Measurements from ENCODE around the gene FBRSL1. TPM values are rescaled to one million over a fixed set of nuclear protein-coding genes. Genes with fewer than 3 reads are reported as not detected.

The FBRSL1 gene
- total RNA-seq, 1 donor from 2014 or later: 108 TPM

DNA sequence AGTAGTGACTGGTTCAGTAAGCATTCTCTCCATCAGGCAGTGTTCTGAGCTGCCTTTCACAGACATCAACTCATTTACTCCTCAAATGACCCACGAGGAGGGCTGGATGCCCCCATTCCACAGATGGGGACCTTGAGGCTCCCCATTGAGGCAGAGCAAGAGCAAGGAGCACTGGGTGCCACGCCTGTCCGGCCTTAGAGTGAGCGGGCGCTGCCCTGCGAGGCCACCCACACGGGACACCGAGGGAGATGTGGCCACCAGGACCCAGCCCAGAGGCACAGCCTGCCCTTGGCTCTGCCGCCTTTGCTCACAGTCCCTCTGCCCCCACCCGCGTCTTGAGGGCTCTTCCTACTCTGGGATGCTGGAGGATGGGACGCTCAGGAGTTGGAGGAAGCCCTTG, 3.0 kb downstream of the FBRSL1 start:
- Mint-ChIP-seq H3K4me3 (peak overlapping the region; percentile 84), H3K9me3 (no peaks in the 10 kb centered on the region), H3K4me1 (ENCODE audit: unreplicated experiment) (peaks cover 35% of the 10 kb centered on the region), H3K27ac (peak overlapping the region; percentile 94), H3K36me3 (no peaks in the 10 kb centered on the region), H3K27me3 (peaks cover 3% of the 10 kb centered on the region)
- DNase-seq (ENCODE audit: extremely low spot score, unreplicated experiment): no peak
- TF ChIP-seq, protein P1, sequence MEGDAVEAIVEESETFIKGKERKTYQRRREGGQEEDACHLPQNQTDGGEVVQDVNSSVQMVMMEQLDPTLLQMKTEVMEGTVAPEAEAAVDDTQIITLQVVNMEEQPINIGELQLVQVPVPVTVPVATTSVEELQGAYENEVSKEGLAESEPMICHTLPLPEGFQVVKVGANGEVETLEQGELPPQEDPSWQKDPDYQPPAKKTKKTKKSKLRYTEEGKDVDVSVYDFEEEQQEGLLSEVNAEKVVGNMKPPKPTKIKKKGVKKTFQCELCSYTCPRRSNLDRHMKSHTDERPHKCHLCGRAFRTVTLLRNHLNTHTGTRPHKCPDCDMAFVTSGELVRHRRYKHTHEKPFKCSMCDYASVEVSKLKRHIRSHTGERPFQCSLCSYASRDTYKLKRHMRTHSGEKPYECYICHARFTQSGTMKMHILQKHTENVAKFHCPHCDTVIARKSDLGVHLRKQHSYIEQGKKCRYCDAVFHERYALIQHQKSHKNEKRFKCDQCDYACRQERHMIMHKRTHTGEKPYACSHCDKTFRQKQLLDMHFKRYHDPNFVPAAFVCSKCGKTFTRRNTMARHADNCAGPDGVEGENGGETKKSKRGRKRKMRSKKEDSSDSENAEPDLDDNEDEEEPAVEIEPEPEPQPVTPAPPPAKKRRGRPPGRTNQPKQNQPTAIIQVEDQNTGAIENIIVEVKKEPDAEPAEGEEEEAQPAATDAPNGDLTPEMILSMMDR (conservative IDR thresholded peaks at IDR 0.05): no peak

GRCh38 chr12:132493482-132494178, 3.7 kb downstream of the FBRSL1 start:
- Mint-ChIP-seq H3K4me3 (peak overlapping the region; percentile 84), H3K4me1 (ENCODE audit: unreplicated experiment) (peaks cover 35% of the 10 kb centered on the region), H3K27ac (peak overlapping the region; percentile 94), H3K27me3 (no peaks in the 10 kb centered on the region), H3K9me3 (no peaks in the 10 kb centered on the region), H3K36me3 (no peaks in the 10 kb centered on the region)
- no peak for DNase-seq (ENCODE audit: extremely low spot score, unreplicated experiment)
- TF ChIP-seq, protein P1 (conservative IDR thresholded peaks at IDR 0.05): no peak

DNA sequence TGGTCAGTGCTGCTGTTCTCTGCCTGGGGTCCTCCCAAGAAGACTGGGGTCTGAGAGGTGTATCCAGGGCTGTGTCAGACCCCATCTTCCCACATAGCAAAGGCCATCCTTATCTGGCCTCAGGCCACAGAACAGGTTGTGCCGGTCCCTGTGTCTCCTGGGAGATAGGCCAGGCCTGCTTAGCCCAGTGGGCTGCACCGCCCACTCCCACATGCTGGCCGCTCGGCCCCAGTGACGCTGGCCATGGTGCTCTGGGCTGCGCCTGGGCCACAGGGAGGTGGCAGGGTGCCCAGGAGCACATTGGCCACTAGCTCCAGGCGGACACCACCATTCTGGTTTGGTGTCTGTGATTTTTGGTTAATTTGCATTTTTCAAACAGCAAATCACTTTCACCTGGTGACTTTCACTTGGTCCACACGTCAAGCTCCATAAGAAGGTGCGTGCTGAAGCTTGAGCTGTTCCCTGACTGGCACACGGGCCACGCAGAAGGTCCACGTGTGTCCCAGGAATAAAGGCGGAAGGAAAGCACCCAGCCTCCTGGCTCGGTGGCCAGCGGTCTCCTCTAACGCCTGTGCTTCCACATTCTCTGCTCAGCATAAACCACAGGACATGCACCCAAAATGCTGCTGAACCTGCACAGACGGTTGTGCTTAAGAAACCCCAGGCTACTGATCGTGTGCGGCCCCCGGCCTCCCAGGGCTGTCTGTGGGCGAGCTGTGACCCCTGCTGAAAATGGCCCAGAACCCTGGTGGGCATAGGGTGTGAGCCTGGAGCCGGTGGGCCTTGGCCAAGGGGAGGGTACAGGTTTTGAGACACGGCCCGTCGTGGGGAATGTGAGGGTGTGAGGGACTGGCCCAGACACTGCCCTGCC, 4.6 kb downstream of the FBRSL1 start:
- no peaks in the 10 kb centered on the region for H3K27me3 Mint-ChIP-seq
- H3K4me3 Mint-ChIP-seq: peak overlapping the region; percentile 84
- H3K36me3 Mint-ChIP-seq: no peaks in the 10 kb centered on the region
- TF ChIP-seq, protein P1 (conservative IDR thresholded peaks at IDR 0.05): no peak
- H3K4me1 Mint-ChIP-seq (ENCODE audit: unreplicated experiment): peaks cover 35% of the 10 kb centered on the region
- peak overlapping the region; percentile 94 for H3K27ac Mint-ChIP-seq
- H3K9me3 Mint-ChIP-seq: no peaks in the 10 kb centered on the region
- no peak for DNase-seq (ENCODE audit: extremely low spot score, unreplicated experiment)

DNA sequence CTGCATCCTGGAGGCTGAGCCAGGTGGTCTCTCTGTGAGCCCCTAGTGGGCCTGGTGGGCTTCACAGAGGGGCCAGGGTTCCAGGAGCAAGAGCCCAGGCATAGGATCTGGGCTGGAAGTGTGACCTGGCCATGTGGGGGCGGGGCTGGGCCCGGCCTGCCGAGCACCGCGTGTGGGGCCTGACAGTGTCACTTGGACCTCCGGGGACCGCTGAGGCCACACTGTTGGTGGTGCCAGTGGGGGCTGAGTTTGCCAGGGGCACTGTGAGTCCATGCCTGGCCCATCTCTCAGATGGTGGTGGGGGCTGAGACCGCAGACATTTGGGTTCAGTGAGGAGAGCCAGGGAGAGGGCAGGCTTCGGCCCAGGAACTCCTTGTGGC, 5.2 kb downstream of the FBRSL1 start:
- DNase-seq (ENCODE audit: extremely low spot score, unreplicated experiment): no peak
- no peaks in the 10 kb centered on the region for H3K9me3 Mint-ChIP-seq
- no peaks in the 10 kb centered on the region for H3K36me3 Mint-ChIP-seq
- peak overlapping the region; percentile 94 for H3K27ac Mint-ChIP-seq
- TF ChIP-seq, protein P1 (conservative IDR thresholded peaks at IDR 0.05): no peak
- no peaks in the 10 kb centered on the region for H3K27me3 Mint-ChIP-seq
- peaks cover 35% of the 10 kb centered on the region for H3K4me1 Mint-ChIP-seq (ENCODE audit: unreplicated experiment)
- H3K4me3 Mint-ChIP-seq: no peak overlapping the region

- TF ChIP-seq, protein P1 (conservative IDR thresholded peaks at IDR 0.05): no peak
- Mint-ChIP-seq H3K9me3 (no peaks in the 10 kb centered on the region), H3K4me3 (peak overlapping the region; percentile 17), H3K27ac (peak overlapping the region; percentile 41), H3K4me1 (ENCODE audit: unreplicated experiment) (peaks cover 35% of the 10 kb centered on the region), H3K27me3 (no peaks in the 10 kb centered on the region), H3K36me3 (no peaks in the 10 kb centered on the region)
- DNase-seq (ENCODE audit: extremely low spot score, unreplicated experiment): no peak
Measured at GRCh38 chr12:132495629-132496357, 5.8 kb downstream of the FBRSL1 start.
